ENCODE measurements around the gene CD247. TPM values are rescaled to one million over a fixed set of nuclear protein-coding genes. Genes with fewer than 3 reads are reported as not detected.

Gene CD247
- total and polyA plus RNA-seq, 9 of the 15 experiments (the other 6 are each of a cell fraction or from before 2014, with no cell fraction given): 0.08 to 0.42 (median 0.28) TPM; not detected in 5

- TF ChIP-seq, protein P1, sequence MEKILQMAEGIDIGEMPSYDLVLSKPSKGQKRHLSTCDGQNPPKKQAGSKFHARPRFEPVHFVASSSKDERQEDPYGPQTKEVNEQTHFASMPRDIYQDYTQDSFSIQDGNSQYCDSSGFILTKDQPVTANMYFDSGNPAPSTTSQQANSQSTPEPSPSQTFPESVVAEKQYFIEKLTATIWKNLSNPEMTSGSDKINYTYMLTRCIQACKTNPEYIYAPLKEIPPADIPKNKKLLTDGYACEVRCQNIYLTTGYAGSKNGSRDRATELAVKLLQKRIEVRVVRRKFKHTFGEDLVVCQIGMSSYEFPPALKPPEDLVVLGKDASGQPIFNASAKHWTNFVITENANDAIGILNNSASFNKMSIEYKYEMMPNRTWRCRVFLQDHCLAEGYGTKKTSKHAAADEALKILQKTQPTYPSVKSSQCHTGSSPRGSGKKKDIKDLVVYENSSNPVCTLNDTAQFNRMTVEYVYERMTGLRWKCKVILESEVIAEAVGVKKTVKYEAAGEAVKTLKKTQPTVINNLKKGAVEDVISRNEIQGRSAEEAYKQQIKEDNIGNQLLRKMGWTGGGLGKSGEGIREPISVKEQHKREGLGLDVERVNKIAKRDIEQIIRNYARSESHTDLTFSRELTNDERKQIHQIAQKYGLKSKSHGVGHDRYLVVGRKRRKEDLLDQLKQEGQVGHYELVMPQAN (IDR thresholded peaks at IDR 0.05; ENCODE audit: borderline replicate concordance): no peak
- no peak for TF ChIP-seq BMI1 (IDR thresholded peaks at IDR 0.05; ENCODE audit: low read length)
- no peak for TF ChIP-seq ZNF280A (IDR thresholded peaks at IDR 0.05; ENCODE audit: low read depth, partially characterized antibody)
- TF ChIP-seq ZNF146 (CRISPR knock-in tag; IDR thresholded peaks at IDR 0.05; ENCODE audit: unreplicated experiment): no peak
- TF ChIP-seq ZNF354B (CRISPR knock-in tag; IDR thresholded peaks at IDR 0.05): no peak
- no peak for TF ChIP-seq CSDE1 (IDR thresholded peaks at IDR 0.05)
- no peak for TF ChIP-seq SLC30A9 (CRISPR knock-in tag; IDR thresholded peaks at IDR 0.05)
- 0 out of 2 replicates have a peak, but pooled peaks have one; percentile 49 for TF ChIP-seq ZBTB17 (CRISPR knock-in tag; IDR thresholded peaks at IDR 0.05)
- TF ChIP-seq NR2C1 (IDR thresholded peaks at IDR 0.05): no peak
- TF ChIP-seq NR2C1 (tag; IDR thresholded peaks at IDR 0.05): 0 out of 2 replicates have a peak, but pooled peaks have one; percentile 15
- no peak for TF ChIP-seq DNMT1 (IDR thresholded peaks at IDR 0.05)
- TF ChIP-seq ZNF143 (CRISPR knock-in tag; IDR thresholded peaks at IDR 0.05): no peak
- TF ChIP-seq U2AF2 (optimal IDR thresholded peaks at IDR 0.05; ENCODE audit: low read depth, low read length): no peak
- TF ChIP-seq ZNF133 (CRISPR knock-in tag; IDR thresholded peaks at IDR 0.05): no peak
- TF ChIP-seq, protein P2, sequence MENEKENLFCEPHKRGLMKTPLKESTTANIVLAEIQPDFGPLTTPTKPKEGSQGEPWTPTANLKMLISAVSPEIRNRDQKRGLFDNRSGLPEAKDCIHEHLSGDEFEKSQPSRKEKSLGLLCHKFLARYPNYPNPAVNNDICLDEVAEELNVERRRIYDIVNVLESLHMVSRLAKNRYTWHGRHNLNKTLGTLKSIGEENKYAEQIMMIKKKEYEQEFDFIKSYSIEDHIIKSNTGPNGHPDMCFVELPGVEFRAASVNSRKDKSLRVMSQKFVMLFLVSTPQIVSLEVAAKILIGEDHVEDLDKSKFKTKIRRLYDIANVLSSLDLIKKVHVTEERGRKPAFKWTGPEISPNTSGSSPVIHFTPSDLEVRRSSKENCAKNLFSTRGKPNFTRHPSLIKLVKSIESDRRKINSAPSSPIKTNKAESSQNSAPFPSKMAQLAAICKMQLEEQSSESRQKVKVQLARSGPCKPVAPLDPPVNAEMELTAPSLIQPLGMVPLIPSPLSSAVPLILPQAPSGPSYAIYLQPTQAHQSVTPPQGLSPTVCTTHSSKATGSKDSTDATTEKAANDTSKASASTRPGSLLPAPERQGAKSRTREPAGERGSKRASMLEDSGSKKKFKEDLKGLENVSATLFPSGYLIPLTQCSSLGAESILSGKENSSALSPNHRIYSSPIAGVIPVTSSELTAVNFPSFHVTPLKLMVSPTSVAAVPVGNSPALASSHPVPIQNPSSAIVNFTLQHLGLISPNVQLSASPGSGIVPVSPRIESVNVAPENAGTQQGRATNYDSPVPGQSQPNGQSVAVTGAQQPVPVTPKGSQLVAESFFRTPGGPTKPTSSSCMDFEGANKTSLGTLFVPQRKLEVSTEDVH (IDR thresholded peaks at IDR 0.05; ENCODE audit: low read depth, partially characterized antibody): no peak
- no peak for TF ChIP-seq ZFPM2 (CRISPR knock-in tag; IDR thresholded peaks at IDR 0.05)
- TF ChIP-seq PRDM10 (IDR thresholded peaks at IDR 0.05; ENCODE audit: partially characterized antibody): no peak
Measured at GRCh38 chr1:167542109-167543032, 24.0 kb upstream of the CD247 start (continued).
